ENCODE measurements around the gene SP1.

Gene SP1

DNA sequence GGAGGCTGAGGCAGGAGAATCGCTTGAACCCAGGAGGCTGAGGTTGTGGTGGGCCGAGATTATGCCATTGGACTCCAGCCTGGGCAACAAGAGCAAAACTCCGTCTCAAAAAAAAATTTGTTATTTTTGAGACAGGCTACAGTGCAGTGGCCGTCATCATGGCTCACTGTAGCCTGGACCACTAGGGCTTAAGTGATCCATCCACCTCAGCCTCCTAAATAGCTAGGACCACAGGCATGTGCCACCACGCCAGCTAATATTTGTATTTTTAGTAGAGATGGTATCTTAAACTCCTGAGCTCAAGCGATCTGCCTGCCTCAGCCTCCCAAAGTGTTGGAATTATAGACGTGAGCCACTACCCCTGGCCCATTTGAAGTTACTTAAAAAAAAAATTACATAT, 71.0 kb downstream of the SP1 start:
- DNase-seq: no peak

DNA sequence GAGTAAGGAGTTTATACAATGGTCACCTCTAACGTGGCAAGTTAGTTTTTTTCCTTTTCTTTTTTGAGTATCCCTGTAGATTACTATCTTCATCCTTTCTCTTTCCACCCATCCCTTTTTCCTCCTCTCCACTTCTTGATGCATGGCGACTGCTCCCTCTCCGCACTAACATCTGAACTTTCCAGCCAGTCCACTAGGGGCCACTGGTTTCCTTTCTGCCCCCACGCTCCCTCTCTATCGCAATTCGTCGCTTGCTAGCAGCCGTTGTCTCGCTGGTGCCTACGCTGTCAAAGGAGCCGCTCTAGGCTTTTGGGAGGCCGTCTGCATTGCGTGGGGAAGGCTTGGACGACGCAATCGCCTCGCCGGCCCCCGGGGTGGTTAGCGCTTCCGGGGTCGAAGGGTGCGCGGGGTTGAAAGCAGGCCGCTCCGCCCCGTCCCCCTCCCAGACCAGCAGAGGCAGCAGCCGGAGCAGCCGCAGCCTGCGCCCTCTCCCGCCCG, 71.7 kb downstream of the SP1 start, which contains the start of gene PCBP2:
TSS of gene PCBP2 (plus strand) at position 442 of the 498 bp plus-strand sequence. CDS start 2,699 bp downstream, outside the sequence.
- DNase-seq: peak; percentile 85

DNA sequence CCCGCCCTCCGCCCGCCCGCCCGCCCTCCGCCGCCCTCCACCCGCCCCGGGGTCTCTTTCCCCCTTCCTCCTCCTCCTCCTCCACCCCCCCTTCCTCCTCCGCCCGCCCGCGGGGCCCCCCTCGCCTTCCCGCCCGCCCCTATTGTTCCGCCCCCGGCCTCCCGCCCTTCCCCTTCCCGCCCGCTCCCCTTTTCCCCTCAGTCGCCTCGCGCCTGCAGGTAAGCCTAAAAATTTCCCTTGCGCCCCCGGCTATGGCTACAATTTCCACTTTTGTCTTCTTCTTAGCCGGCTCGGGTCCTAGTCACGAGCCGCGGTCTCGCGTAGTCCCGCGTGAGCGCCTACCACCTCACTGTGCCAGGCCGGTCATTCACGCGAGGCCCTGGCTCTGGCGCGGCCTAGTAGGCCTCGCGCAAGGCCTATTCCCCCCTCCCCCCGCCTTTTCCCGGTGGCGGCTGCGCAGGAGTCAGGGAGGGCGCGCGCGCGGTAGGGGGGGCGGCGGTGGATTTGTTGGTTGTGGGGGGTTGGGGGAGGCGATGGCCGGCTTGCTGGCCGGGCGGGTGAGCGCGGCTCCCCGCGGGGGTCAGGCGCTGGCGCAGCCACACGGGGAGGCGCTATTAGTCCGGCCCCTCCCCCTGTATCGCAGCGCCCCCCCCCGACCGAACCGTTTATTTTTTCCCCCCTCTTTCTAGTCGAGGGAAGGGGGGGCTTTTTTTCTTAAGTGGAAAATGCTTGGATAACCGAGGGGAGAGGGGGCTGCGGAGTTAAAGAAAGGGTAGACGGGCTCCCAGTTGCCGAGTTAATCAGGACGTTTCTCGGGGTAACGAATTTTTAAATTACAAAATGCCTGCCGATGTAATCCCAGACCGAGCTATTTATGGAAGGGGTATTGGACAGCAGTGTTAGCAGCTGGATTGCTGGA, 72.4 kb downstream of the SP1 start:
- DNase-seq: peak; percentile 87

DNA sequence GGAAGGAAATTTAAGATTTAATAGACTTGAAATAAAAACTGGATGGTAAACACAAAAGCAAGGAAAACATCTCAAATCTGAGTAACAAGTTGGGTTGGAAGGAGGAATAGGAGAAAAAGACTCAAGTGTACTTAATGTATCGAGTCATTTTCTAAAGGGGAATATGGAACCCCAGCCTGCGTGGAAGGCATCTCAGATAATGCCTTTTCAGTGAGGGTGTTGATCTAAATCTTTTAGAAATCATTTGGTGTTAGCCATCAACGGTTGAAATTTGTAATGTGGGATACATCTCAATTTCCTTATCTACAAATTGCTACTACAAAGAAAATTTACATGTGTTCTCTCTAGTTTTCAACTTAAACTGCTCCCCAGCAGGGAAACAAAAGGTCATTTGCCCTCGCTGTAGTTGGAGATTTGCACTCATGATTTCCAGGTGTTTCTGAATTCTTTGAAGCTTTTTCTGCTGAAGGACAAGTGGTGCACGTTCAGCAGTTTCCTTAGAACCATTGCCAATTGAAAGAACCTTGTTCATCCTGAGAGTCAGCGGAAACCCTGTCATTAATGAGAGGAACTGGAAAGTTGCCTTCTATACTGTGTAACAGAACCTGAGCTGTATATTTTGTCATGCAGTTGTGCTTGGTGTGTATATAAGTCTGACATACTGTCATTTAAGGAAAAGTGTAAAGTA, 74.1 kb downstream of the SP1 start:
- no peak for DNase-seq

DNA sequence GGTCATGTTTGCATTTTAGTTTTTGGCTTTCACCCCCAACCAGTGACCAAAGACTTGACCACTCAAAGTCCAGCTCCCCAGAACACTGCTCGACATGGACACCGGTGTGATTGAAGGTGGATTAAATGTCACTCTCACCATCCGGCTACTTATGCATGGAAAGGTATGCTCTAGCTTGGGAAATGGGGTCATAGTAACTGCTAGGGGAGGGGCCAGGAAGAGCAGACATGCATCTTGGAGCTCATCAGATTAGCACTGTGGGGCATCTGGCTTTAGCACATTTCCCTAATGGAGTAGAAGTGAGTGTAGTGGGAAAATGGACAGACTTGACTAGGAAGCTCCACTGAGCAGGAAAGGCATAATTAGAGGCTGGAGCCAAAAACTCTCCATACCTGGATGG, 74.7 kb downstream of the SP1 start:
- DNase-seq: no peak

DNA sequence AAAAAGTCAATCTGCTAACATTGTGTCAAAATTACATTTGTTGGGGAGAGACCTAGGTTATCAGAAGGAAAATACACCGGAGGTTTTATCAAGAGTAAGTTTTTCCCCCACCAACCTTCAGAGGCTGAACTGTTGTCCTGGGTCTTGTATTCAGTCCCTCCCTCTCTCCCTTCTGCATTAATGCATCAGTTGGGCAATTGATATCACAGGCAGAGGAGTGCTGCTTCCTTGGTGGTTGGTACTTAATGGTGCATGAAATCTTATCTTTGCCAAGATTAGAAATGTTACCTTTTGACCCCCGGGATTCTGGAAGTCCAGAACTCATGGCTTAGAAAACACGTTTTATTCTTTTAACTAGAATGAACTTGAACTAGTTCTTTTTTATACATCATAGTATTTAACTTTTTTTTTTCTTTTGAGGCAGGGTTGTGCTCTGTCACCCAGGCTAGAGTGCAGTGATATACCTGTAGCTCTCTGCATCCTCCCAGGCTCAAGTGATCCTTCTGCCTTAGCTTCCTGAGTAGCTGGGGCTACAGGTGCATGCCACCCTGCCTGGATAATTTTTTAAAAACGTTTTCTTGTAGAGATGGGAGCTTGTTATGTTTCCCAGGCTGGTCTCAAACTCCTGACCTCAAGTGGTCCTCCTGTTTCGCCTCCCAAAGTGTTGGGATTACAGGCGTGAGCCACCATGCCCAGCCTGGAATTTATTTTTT, 76.8 kb downstream of the SP1 start:
- no peak for DNase-seq

DNA sequence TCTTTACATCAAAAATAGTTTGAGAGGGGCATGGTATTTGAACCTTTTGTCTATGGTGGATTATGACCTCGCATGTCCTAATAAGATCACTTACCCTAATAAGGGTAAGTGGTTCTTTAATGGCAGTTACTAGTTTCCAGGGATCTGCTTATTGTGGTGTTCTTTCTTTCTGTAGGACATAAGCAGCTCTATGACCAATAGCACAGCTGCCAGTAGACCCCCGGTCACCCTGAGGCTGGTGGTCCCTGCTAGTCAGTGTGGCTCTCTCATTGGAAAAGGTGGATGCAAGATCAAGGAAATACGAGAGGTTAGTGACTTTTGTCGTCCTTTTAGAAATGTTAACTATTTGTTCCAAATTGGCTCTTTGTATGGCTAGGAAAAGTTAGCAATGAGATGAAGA, 79.1 kb downstream of the SP1 start:
- DNase-seq: no peak

DNA sequence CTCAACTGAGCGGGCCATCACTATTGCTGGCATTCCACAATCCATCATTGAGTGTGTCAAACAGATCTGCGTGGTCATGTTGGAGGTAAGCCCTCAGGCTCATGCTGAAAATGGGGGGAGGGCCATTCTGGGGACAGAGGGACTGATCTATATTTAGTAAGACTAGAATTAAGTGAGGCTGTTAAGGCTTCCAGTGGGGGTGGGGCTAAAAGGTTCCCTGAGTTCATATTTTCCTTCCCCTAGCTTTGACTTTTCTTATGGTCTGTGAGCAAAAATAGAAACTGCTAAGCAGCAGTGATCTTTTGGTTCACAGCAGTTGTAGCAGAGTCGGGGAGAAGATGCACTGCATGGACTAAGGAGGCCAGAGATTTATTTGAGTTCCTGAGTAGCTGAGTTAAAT, 81.1 kb downstream of the SP1 start:
- DNase-seq: no peak

DNA sequence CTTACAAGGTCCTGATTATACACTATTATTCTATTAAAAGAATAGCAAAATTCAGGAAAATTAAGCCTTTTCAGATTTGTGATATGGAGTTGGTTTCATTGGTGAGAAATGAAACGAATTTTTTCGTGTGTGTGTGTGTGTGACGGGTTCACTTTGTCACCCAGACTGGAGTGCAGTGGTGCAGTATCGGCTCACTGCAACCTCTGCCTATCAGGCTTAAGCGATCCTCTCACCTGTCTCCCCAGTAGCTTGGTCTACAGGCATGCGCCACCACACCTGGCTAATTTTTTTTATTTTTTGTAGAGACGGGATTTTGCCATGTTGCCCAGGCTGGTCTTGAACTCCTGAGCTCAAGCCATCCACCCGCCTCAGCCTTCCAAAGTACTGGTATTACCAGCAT, 81.6 kb downstream of the SP1 start:
- DNase-seq: no peak

DNA sequence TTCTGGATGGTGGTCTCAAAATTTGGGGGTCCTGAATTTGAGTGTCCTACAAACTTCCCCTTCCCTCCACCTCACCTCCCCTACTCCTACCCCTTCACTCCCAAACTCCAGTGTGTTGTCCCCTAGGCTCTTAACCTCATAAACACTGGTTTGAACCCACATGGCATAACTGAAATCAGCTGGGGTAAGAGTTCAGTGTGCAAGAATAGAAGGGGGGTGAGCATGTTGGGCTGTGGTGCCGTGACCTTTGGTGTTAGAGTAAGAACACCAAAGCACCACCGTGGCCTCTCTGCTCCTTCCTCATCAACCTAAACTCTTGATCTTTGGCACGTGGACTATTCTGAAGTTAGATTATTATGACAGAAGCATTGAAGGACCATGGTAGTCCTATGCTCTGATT, 83.0 kb downstream of the SP1 start:
- DNase-seq: no peak

DNA sequence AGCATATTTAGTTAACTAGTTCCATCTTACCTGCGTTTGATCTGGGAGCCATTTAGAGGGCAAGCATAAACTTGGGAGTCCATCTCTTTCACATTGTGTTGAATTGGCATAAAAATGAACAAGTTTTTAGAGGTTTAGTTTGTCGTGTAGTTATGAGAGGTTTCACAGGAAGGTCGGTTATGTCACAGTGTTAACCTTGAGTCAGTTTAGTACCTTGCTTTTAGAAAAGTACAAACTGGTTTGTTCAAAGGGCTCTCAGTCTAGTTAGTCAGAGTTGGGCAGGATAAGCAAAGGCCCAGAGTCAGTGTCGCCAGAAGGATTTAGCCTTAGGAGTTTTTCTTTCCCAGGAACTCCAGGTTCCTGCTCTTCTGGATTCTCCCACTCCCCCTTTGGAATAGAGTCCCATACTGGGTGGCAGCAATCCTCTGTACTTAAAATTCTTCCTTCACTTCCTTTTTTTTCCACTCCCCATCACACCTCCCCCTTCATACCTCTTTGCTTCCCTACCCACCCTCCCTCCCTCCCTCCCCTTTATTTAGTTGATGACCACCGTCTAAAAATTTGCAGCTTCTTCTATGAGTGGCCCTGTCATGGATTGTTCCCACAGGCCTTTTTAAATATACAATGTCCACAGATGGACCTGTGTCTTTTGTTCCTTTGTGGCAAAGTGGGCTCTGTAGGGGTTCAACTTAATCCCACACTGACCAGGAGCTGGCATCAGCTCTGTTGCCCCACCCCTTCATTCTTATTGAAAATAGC, 84.0 kb downstream of the SP1 start:
- DNase-seq: no peak

DNA sequence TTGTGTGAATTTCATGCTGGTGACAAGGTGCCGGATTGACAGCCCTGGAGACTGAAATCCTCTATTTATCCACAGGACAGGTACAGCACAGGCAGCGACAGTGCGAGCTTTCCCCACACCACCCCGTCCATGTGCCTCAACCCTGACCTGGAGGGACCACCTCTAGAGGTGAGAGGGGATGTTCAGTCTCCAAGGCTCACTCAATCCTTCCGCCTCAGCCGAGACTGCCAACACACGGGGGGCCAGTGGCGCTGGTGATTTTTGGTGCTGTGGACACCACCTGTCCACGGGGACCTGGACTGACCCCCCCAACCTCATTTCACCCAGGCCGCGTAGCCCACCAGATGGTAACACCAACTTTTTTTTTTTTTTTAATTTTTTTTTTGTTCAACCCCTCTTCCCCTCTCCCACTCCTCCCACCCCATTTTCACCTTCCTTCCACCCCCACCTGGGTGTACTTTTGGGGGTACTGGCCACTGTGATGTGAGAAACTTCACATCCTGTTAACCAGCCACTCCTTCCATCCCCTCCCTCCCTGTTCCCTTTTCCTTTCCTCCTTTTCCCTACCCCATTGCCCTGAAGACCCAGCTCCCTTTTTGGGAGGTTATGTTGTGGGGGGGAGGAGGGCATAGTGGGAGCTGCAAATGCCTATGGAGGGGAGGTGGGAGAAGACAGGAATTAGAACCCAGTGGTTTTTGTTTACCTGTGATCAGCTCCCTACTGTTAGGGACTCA, 84.9 kb downstream of the SP1 start:
- DNase-seq: no peak

DNA sequence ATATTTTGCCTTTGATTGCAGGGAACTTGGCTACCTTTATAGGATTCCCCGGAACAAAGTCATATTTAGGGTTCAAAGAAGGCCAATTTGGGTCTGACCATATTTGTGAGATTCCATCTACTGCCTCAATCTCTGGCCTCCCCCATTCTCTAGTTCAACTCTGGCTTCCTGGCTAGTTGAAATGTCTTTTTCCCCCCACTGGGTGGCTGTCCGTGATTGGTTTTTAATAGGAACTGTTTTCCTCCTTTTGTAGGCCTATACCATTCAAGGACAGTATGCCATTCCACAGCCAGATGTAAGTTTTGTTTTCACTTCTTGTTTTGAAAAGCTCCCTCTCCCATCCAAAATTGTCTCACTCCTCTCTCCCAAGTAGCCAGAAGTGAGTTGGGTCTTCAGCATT, 85.7 kb downstream of the SP1 start:
- no peak for DNase-seq

All from right kidney (tissue), 1 donor.